ENCODE data around the gene MBTD1.
"Not testable (repeated sequence)": the region's sequence is repeated elsewhere in the genome, so short reads cannot be mapped to it uniquely, and the experiment has no call there.

Gene MBTD1

DNA sequence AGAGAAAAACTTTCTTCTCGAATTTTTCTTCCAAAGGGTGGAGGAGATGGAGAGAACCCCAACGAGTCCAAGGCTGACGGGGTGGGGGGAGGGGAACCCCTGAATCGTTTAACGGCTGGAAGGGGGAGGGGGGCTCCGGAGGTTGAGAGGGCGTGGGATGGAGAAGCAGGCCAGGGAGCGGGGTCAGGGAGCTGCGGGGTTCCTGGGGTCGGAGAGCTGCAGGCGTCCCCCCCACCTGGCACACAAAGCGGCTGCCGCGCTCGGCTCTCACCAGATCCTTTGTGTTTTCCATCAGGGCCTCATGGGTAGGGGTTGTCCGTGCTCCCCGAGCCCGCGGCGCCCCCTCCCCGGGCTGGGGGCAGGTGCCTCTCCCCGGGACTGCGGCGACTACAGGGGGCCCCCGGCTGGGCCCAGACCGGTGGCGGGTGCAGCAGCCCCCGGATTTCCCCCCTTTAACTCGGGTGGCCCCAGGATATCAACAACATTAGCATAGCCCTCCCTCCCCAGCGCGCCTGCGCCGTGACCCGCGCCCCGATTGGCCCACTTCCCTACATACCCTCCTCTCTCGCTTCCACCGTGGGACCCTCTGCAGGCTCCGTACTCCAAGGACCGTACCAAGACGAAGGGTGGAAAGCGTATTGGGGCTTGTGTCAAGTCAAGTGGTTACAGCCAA is at the start of gene MBTD1:
TSS of gene MBTD1 (minus strand) at position 486 of the 673 bp plus-strand sequence. CDS start 34,888 bp downstream, outside the sequence.
- TF ChIP-seq, protein P1, sequence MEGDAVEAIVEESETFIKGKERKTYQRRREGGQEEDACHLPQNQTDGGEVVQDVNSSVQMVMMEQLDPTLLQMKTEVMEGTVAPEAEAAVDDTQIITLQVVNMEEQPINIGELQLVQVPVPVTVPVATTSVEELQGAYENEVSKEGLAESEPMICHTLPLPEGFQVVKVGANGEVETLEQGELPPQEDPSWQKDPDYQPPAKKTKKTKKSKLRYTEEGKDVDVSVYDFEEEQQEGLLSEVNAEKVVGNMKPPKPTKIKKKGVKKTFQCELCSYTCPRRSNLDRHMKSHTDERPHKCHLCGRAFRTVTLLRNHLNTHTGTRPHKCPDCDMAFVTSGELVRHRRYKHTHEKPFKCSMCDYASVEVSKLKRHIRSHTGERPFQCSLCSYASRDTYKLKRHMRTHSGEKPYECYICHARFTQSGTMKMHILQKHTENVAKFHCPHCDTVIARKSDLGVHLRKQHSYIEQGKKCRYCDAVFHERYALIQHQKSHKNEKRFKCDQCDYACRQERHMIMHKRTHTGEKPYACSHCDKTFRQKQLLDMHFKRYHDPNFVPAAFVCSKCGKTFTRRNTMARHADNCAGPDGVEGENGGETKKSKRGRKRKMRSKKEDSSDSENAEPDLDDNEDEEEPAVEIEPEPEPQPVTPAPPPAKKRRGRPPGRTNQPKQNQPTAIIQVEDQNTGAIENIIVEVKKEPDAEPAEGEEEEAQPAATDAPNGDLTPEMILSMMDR (IDR thresholded peaks at IDR 0.05; ENCODE audit: low read depth, low read length) = no peak
- peak; percentile 94 for DNase-seq (ENCODE audit: extremely low read depth, low read depth)

DNA sequence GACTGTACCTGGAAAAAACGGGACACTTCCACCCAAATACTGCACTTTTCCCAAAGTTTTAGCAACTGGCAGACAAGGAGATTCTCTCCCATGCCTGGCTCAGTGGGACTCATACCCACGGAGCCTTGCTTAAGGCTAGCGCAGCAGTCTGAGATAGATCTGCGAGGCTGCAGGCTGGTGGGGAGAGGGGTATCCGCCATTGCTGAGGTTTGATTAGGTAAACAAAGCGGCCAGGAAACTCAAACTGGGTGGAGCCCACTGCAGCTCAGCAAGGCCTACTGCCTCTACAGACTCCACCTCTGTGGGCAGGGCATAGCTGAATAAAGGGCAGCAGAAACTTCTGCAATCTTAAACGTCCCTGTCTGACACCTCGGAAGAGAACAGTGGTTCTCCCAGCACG is 45.3 kb upstream of the MBTD1 start:
- TF ChIP-seq, protein P1 (IDR thresholded peaks at IDR 0.05; ENCODE audit: low read depth, low read length) = no peak
- no peak for DNase-seq (ENCODE audit: extremely low read depth, low read depth)

DNA sequence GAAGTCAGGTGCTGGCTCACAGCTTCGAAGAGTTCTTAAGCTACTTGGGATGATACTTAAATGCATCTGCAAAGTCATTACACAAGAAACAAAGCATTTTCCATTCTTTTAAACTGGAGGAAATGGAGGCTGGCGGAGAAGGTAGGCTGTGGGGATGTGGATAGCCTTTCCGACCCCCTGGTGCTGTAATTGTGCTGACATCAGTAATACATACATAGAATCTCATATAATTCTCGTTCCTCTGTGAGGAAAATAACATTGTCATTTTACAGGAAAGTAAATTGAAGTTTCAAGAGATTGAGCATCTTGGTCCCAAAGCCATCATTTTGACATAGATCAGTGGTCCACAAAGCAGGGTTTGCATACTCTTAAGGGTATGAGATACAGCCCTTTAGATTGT is 40.0 kb upstream of the MBTD1 start:
- TF ChIP-seq, protein P1 (IDR thresholded peaks at IDR 0.05; ENCODE audit: low read depth, low read length) = no peak

DNA sequence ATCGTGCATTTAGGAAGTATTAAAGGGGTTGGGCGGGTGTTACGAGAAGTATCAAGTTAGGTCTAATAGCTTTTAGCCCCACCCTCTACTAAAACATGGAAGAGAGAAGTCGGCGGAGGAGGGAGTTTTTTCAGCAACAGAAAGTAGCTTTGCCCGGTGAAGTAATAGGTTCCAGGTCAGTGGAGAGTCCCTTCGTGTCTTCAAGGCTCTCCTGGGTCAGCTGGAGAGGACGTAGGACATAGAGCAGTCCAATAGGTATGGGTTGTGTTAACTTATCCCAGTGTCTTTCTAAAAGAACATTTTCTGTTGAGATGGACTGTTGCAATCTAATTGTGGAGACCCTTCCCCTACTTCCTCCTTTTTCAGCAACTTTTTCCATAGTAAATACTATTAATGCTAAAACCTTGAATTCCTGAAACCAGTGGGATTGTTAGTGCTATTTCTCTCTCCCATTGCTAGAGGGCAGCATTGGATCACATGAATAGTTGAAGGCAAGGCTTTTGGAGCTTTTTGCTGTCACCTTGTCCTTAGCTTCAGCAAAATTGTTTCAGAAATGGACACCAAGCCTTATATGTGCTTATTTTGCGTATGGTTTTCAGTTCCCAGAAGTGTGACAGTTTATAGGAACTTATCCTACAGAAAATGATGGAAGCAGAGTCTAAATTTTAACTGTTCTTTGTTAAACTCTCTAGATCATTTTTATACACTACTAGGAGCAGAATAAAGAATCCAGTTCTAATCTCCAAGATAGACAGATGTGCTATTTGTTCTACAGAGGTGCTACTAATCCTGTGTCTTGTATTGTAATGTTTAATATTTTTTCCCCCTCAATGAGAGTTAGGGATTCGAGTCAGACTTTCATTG is 38.9 kb upstream of the MBTD1 start:
- DNase-seq (ENCODE audit: extremely low read depth, low read depth) = no peak
- TF ChIP-seq, protein P1 (IDR thresholded peaks at IDR 0.05; ENCODE audit: low read depth, low read length) = peak; percentile 80

More for the DNA sequence above, 40.0 kb upstream of the MBTD1 start:
- no peak for DNase-seq (ENCODE audit: extremely low read depth, low read depth)

DNA sequence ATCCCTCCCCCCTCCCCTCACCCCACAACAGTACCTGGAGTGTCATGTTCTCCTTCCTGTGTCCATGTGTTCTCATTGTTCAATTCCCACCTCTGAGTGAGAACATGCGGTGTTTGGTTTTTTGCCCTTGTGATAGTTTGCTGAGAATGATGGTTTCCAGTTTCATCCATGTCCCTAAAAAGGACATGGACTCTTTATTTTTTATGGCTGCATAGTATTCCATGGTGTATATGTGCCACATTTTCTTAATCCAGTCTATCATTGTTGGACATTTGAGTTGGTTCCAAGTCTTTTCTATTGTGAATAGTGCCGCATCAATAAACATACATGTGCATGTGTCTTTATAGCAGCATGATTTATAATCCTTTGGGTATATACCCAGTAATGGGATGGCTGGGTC is 34.5 kb upstream of the MBTD1 start:
- not testable (repeated sequence) for DNase-seq (ENCODE audit: extremely low read depth, low read depth)

DNA sequence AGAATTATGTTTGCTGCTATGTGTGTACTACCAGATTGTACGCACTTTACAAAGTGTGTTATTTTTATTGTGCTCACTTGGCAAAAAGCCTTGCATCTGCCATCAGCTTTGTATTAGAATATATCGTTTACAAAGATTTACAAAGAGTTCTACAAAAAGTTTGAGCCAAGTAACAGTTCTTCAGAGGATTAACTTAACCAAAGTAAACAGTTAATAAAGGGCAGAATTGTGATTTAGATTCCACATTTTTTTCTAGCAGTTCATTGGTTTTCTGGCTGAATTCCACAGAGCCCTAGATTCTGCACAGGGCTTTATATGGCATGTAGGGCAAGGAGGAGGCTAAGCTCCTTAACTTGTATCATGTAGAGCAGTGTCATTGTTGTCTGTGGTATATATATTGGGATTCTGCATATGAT is 29.9 kb upstream of the MBTD1 start:
- TF ChIP-seq, protein P1 (IDR thresholded peaks at IDR 0.05; ENCODE audit: low read depth, low read length) = no peak
- no peak for DNase-seq (ENCODE audit: extremely low read depth, low read depth)

DNA sequence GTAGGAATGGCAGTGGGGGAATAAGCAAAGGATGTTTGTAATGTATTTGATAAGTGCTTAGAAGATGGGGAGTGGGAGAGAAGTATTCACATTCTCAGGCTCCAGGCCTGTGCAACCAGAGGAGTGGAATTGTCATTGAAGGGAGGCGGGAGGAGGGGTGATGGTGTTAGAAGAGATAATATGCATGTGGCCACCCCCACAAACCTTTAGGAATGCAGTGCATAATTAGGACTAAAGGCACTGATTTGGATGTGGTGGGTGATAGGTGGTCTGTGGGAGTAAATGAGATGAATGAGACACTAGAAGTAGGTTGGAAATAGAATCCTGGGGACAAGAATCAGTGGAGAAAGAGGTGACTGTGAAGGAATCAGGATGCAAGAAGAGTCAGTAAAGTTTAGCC is 27.6 kb upstream of the MBTD1 start:
- TF ChIP-seq, protein P1 (IDR thresholded peaks at IDR 0.05; ENCODE audit: low read depth, low read length) = no peak
- no peak for DNase-seq (ENCODE audit: extremely low read depth, low read depth)
